HuH-7 (cell line): ENCODE data around the gene VIPR1.

Source experiments
- DNase-seq: peaks from one replicate; pipeline ENCODE4 v3.0.0; 2011; ENCODE audit warnings: low spot score

Gene VIPR1

GRCh38 chr3:42502429-42503250 is at the start of gene VIPR1:
TSS of gene VIPR1 (plus strand) at chr3:42502643. CDS start at chr3:42502736, 93 bp downstream.
- peak; percentile 93 for DNase-seq

- DNase-seq: no peak
Measured at GRCh38 chr3:42456211-42456610, 46.2 kb upstream of the VIPR1 start.

GRCh38 chr3:42459151-42459550 is 43.3 kb upstream of the VIPR1 start:
- DNase-seq: no peak

- no peak for DNase-seq
Measured at GRCh38 chr3:42461762-42462161, 40.7 kb upstream of the VIPR1 start.

- no peak for DNase-seq
Measured at GRCh38 chr3:42463093-42463492, 39.4 kb upstream of the VIPR1 start.

GRCh38 chr3:42468111-42468510 is 34.3 kb upstream of the VIPR1 start:
- no peak for DNase-seq

- no peak for DNase-seq
Measured at GRCh38 chr3:42472555-42472954, 29.9 kb upstream of the VIPR1 start.

- no peak for DNase-seq
Measured at GRCh38 chr3:42473083-42473932, 29.1 kb upstream of the VIPR1 start.

- DNase-seq: no peak
Measured at GRCh38 chr3:42476225-42477125, 26.0 kb upstream of the VIPR1 start.

GRCh38 chr3:42477696-42478095 is 24.7 kb upstream of the VIPR1 start:
- no peak for DNase-seq

GRCh38 chr3:42478830-42479229 is 23.6 kb upstream of the VIPR1 start:
- DNase-seq: no peak

GRCh38 chr3:42486814-42487565 is 15.5 kb upstream of the VIPR1 start:
- DNase-seq: no peak

- DNase-seq: no peak
Measured at GRCh38 chr3:42488687-42489086, 13.8 kb upstream of the VIPR1 start.

GRCh38 chr3:42489116-42489936 is 13.1 kb upstream of the VIPR1 start:
- no peak for DNase-seq

- no peak for DNase-seq
Measured at GRCh38 chr3:42489937-42490227, 12.6 kb upstream of the VIPR1 start.

- no peak for DNase-seq
Measured at GRCh38 chr3:42490243-42490642, 12.2 kb upstream of the VIPR1 start.

GRCh38 chr3:42491881-42492507 is 10.4 kb upstream of the VIPR1 start:
- no peak for DNase-seq

GRCh38 chr3:42492508-42493080 is 9.8 kb upstream of the VIPR1 start:
- no peak for DNase-seq

GRCh38 chr3:42493126-42493797 is 9.2 kb upstream of the VIPR1 start:
- DNase-seq: no peak
